Astrocyte (in vitro differentiated cells and primary cell): Measurements from ENCODE around the gene FLT1. TPM values are rescaled to one million over a fixed set of nuclear protein-coding genes. Genes with fewer than 3 reads are reported as not detected.
A peak's percentile ranks its signal among the peaks of the same experiment; 100 is the strongest.

Experiments
- DNase-seq: peaks from one replicate; pipeline ENCODE4 v3.0.0-alpha.2; 2010; ENCODE audit warnings: low read depth
- FAIRE-seq: peaks from 2 replicates; lab custom pipeline; 2011; peaks lifted over from hg19 to GRCh38; lab: Jason Lieb, UNC
- H2AFZ ChIP-seq: 2 replicates; pipeline ENCODE4 v1.6.0; 2012; ENCODE audit warnings: low read depth, low read length, inconsistent platforms
- H3K27ac ChIP-seq: 2 replicates; pipeline ENCODE4 v1.5.1; 2011; ENCODE audit warnings: low read depth, low read length, inconsistent platforms
- H3K27me3 ChIP-seq: 2 replicates; pipeline ENCODE4 v1.6.0; 2011; ENCODE audit warnings: low read length, inconsistent platforms; ENCODE audit not compliant: insufficient read depth
- H3K36me3 ChIP-seq: 2 replicates; pipeline ENCODE4 v1.5.1; 2011; ENCODE audit warnings: low read length, inconsistent platforms; ENCODE audit not compliant: insufficient read depth
- H3K4me1 ChIP-seq: 2 replicates; pipeline ENCODE4 v1.5.1; 2011; ENCODE audit warnings: low read length, inconsistent platforms; ENCODE audit not compliant: insufficient read depth
- H3K4me2 ChIP-seq: 2 replicates; pipeline ENCODE4 v1.6.0; 2012; ENCODE audit warnings: low read length, inconsistent platforms
- H3K4me3 ChIP-seq: 2 replicates; pipeline ENCODE4 v1.5.1; 2011; ENCODE audit warnings: low read depth, mild to moderate bottlenecking, low read length, inconsistent platforms; ENCODE audit not compliant: insufficient read depth
- H3K79me2 ChIP-seq: 2 replicates; pipeline ENCODE4 v1.6.0; 2012; ENCODE audit warnings: mild to moderate bottlenecking, low read length, inconsistent platforms; ENCODE audit not compliant: insufficient read depth
- H3K9ac ChIP-seq: 2 replicates; pipeline ENCODE4 v1.6.0; 2012; ENCODE audit warnings: mild to moderate bottlenecking, low read length, inconsistent platforms
- H3K9me3 ChIP-seq: 2 replicates; pipeline ENCODE4 v1.5.1; 2012; ENCODE audit warnings: low read depth, mild to moderate bottlenecking, low read length, inconsistent platforms; ENCODE audit not compliant: insufficient read depth
- H4K20me1 ChIP-seq: 2 replicates; pipeline ENCODE4 v1.6.0; 2012; ENCODE audit warnings: low read length, inconsistent platforms; ENCODE audit not compliant: insufficient read depth
- H3K27ac Mint-ChIP-seq: one replicate; pipeline ENCODE4 v1.8.0; 2021; ENCODE audit warnings: mild to moderate bottlenecking, mixed read lengths; ENCODE audit not compliant: unreplicated experiment
- H3K27me3 Mint-ChIP-seq: one replicate; pipeline ENCODE4 v1.8.0; 2021; ENCODE audit warnings: low read depth, mixed read lengths; ENCODE audit not compliant: unreplicated experiment
- H3K36me3 Mint-ChIP-seq: one replicate; pipeline ENCODE4 v1.8.0; 2021; ENCODE audit warnings: low read depth, mixed read lengths; ENCODE audit not compliant: unreplicated experiment
- H3K4me1 Mint-ChIP-seq: one replicate; pipeline ENCODE4 v1.8.0; 2021; ENCODE audit warnings: low read depth, mixed read lengths; ENCODE audit not compliant: unreplicated experiment
- H3K4me3 Mint-ChIP-seq: one replicate; pipeline ENCODE4 v1.8.0; 2021; ENCODE audit warnings: mild to moderate bottlenecking, moderate library complexity, mixed read lengths; ENCODE audit not compliant: unreplicated experiment
- H3K9me3 Mint-ChIP-seq: one replicate; pipeline ENCODE4 v1.8.0; 2021; ENCODE audit warnings: mild to moderate bottlenecking, mixed read lengths; ENCODE audit not compliant: unreplicated experiment
- CTCF ChIP-seq: IDR thresholded peaks from 2 replicates; pipeline ENCODE4 v1.5.1; 2011; ENCODE audit warnings: low read depth, mild to moderate bottlenecking, inconsistent platforms, low read length, moderate library complexity; ENCODE audit not compliant: insufficient read depth
- EZH2 ChIP-seq: IDR thresholded peaks from 2 replicates; pipeline ENCODE4 v1.6.1; 2012; ENCODE audit warnings: mild to moderate bottlenecking, low read length, inconsistent platforms; ENCODE audit not compliant: insufficient read depth
- total RNA-seq: library from RNA; stranded (reverse); gene quantifications from 2 replicates; pipeline ENCODE4 v1.2.1, GENCODE V29; 2021

Gene FLT1
- total RNA-seq, 1 donor from 2014 or later: 7.3 TPM

DNA sequence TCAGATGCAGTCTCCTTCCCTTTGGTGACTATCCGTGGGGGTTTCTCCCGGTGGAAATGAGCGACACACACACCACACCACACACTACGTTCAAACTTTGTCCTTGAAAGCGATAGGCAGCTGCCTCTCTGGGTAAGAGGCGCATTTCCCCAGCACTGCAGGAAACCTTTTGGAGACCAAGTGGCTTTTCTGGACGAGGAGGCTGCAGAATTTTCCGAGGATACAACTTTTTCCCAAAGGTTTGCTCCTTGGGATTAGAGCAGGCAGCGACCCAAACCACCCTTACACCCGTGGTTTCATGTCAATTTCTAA lies 38.2 kb upstream of the FLT1 start:
- TF ChIP-seq EZH2 (no peak), CTCF (no peak)
- Mint-ChIP-seq H3K4me3 (peak overlapping the region; percentile 47), H3K9me3 (peaks cover 7% of the 10 kb centered on the region), H3K4me1 (peaks cover 2% of the 10 kb centered on the region), H3K27me3 (peaks cover 21% of the 10 kb centered on the region), H3K27ac (no peak overlapping the region), H3K36me3 (no peaks in the 10 kb centered on the region)
- H3K9me3 ChIP-seq: no peaks in the 10 kb centered on the region
- H3K79me2 ChIP-seq: no peaks in the 10 kb centered on the region
- H2AFZ ChIP-seq: peak overlapping the region; percentile 81
- H3K4me3 ChIP-seq: peak overlapping the region; percentile 55
- DNase-seq (no peak), FAIRE-seq (no peak)
- H3K9ac ChIP-seq: peak overlapping the region; percentile 34
- H4K20me1 ChIP-seq: no peaks in the 10 kb centered on the region
- H3K4me1 ChIP-seq: peaks cover 10% of the 10 kb centered on the region
- no peaks in the 10 kb centered on the region for H3K36me3 ChIP-seq
- no peak overlapping the region for H3K27ac ChIP-seq
- H3K27me3 ChIP-seq: peaks cover 9% of the 10 kb centered on the region
- H3K4me2 ChIP-seq: peak overlapping the region; percentile 99

DNA sequence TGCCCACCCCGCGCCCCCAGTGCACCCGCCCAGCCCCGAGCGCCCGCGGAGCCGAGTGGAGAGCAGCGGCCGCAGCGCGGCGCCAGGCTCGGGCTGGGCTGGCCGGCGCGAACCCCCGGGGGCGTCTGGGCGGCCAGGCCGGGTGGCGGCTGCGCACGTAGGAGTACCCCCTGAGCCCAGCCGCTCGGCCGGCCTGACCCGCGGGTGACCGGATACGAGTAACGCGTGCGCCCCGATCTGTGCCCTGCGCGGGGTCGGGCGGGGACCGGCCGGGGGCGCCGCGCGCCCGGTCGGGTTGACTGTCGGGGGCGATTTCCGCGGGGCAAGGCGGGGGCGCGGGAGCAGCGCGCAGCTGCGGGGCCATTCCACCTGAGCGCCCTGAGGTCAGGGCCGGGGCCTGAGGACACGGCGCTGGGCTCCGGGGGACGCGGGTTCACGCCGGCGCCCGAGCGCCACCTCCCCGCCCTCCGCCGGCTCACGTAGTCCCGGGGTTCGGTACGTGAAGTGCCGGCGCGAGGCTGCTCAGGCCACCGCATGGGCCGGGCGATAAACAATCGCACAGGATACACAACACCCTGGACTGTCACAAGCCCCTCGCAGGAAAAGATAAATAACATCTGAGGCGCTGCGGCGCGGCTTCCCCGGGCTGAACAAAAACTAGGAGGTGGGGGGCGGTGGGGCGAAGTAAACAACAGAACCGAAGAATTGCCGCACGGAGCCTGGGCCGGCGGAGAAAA lies 37.6 kb upstream of the FLT1 start:
- no peaks in the 10 kb centered on the region for H3K36me3 ChIP-seq
- peak overlapping the region; percentile 34 for H3K9ac ChIP-seq

GRCh38 chr13:28531845-28532387 lies 37.0 kb upstream of the FLT1 start:
- FAIRE-seq (no peak), DNase-seq (no peak)
- H3K9me3 Mint-ChIP-seq: peaks cover 4% of the 10 kb centered on the region
- no peak overlapping the region for H3K27ac ChIP-seq
- H3K36me3 ChIP-seq: no peaks in the 10 kb centered on the region
- H3K4me1 Mint-ChIP-seq: peaks cover under 1% of the 10 kb centered on the region
- H3K27me3 Mint-ChIP-seq: peaks cover 26% of the 10 kb centered on the region
- peak overlapping the region; percentile 99 for H3K4me2 ChIP-seq
- no peak overlapping the region for H3K4me3 Mint-ChIP-seq
- peak overlapping the region; percentile 76 for H3K9ac ChIP-seq
- no peak overlapping the region for H3K27ac Mint-ChIP-seq
- TF ChIP-seq EZH2 (no peak), CTCF (no peak)
- peaks cover 9% of the 10 kb centered on the region for H3K27me3 ChIP-seq
- H4K20me1 ChIP-seq: no peaks in the 10 kb centered on the region
- peak overlapping the region; percentile 87 for H2AFZ ChIP-seq
- no peaks in the 10 kb centered on the region for H3K36me3 Mint-ChIP-seq
- peaks cover 10% of the 10 kb centered on the region for H3K4me1 ChIP-seq
- no peaks in the 10 kb centered on the region for H3K79me2 ChIP-seq
- no peaks in the 10 kb centered on the region for H3K9me3 ChIP-seq
- H3K4me3 ChIP-seq: peak overlapping the region; percentile 55

More for the DNA sequence above, 37.6 kb upstream of the FLT1 start:
- Mint-ChIP-seq H3K27ac (no peak overlapping the region), H3K4me3 (peak overlapping the region; percentile 47), H3K36me3 (no peaks in the 10 kb centered on the region), H3K27me3 (peaks cover 26% of the 10 kb centered on the region), H3K9me3 (peaks cover 7% of the 10 kb centered on the region), H3K4me1 (peaks cover 2% of the 10 kb centered on the region)
- no peak for FAIRE-seq
- DNase-seq: no peak
- Histone ChIP-seq H2AFZ (peak overlapping the region; percentile 81), H3K4me3 (peak overlapping the region; percentile 55), H3K4me1 (peaks cover 10% of the 10 kb centered on the region), H3K9me3 (no peaks in the 10 kb centered on the region), H3K27me3 (peaks cover 9% of the 10 kb centered on the region), H3K4me2 (peak overlapping the region; percentile 99), H4K20me1 (no peaks in the 10 kb centered on the region), H3K79me2 (no peaks in the 10 kb centered on the region), H3K27ac (no peak overlapping the region)
- no peak for TF ChIP-seq EZH2
